HG03565 (cell line): ENCODE data around the gene CBX7.

Experiments used
- ATAC-seq: cut with Tn5 transposase; IDR thresholded peaks from one replicate; pipeline ENCODE4 v1.9.1; 2021; ENCODE audit warnings: mild to moderate bottlenecking, moderate library complexity; ENCODE audit not compliant: unreplicated experiment

The CBX7 gene

GRCh38 chr22:39094717-39095389 is 57.6 kb downstream of the CBX7 start:
- ATAC-seq, result no peak

GRCh38 chr22:39092111-39092862 is 60.2 kb downstream of the CBX7 start:
- no peak for ATAC-seq

- ATAC-seq, result no peak
These were observed 61.1 kb downstream of the CBX7 start for GRCh38 chr22:39091126-39092081.

- ATAC-seq, result no peak
These were observed 61.9 kb downstream of the CBX7 start for GRCh38 chr22:39090426-39091064.

DNA sequence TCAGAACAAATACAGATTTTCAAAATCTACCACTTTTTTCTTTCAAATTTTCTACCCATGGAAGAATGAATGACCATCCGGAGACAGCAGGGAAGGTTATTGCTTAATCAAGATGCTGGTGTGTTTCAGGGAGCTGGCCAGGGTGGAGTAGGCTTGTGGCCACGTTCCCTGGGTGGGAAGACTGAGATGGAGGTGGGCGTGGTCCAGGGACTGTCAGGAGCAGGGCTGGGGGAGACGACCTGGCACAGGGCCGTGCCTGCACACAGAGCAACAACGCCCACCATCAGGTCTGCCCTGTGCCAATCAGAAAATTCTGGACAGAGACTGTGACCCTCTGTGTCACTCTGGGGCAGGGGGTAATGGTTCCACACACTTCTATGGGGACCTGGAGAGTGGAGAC is 62.6 kb downstream of the CBX7 start:
- ATAC-seq, result no peak

DNA sequence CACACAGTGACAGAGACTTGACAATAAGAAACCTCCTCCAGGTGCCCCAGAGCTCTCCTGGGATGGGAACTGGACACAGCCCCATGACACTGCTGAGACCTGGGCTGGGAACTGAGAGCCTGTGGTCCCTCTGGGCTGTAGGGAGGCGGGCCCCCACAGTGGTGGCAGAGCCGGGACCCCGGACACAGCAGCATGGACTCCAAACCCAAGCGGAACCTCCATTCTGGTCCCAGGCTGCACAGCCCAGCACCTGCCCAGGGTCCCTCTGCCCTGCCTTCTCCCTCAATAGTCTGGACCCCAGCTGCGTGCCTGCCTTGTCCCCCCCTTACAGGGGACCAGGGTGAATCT is 63.8 kb downstream of the CBX7 start:
- no peak for ATAC-seq

- ATAC-seq, result no peak
These were observed 64.4 kb downstream of the CBX7 start for GRCh38 chr22:39087881-39088684.

DNA sequence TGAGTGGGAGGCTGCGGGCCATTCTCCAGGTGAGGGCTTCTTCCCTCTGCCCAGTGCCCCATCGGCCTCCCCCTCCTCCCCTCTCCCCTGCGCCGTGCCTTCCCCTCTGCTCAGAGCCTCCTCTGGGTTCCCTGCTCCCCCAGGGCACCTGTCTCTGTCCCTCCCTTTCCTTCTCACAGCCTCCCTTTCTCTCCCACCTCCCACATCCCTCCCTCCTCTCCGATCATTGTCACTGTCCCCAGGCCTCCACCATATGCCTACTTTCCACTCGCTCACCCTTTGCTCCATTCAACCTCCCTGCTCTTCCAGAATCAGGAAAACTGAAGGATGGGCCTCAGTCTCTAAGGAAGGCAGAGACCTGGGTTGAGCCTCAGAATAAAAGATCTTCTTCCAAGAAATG is 65.4 kb downstream of the CBX7 start:
- ATAC-seq, result no peak

GRCh38 chr22:39084666-39085065 is 67.8 kb downstream of the CBX7 start:
- no peak for ATAC-seq

DNA sequence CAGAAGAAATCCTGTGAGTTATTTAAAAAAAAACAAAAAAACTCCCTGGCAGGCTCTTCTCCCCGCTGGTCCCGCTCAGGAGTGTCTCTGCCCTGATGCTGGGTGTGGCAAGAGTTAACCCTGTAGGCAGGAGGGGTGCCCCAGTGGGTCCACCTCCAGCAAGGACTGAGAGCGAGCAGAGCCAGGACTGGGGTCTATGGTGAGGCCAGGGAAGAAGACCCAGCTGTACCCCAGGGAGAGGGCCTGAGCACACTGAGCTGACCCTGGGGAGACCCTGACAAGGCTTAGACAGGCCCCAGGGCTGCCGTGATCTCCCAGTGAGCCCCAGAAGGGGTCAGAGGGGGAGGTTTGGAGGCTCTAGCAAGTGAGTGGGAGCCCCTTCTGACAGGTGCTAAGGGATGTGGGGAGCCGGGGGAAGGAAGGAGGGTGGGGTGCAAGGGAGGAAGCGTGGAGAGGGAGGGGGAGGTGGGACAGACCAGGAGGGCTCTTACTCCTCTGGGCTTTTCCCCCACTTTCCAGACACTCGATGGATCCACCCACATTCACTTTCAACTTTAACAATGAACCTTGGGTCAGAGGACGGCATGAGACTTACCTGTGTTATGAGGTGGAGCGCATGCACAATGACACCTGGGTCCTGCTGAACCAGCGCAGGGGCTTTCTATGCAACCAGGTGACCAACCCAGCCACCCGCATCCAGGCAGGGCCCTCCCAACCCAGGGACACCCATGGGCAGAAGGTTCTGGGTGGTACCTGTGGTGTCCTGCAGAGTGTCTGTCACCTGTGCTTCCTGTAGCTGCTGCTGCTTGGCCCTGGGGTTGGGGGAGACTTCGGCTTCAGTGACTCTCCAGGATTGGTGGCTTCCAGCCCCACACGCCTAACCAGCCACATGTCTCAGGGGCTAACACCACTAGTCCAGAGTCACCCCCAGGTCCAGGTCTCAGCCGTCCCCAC is 69.0 kb downstream of the CBX7 start:
- ATAC-seq, result no peak

DNA sequence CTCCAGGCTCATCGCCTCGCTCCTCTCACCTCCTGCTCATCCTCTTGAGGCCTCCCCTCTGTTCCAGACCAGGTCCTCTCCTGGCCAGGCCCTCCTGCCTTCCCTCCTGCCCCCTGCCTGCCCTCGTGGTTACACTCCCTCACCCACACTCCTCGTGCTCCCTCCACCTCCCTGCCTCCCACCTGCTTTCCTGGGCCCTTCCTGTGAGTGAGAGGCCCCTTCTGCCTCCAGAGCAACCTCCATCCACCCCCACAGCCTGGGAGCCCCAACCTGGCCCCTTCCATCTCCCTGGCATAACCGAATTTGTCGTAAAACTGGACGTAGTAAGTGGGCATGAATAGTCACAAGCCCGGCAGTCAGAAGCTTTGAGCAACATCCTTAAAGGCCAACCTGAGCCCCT is 70.9 kb downstream of the CBX7 start:
- ATAC-seq, result no peak

- ATAC-seq, result no peak
These were observed 71.5 kb downstream of the CBX7 start for GRCh38 chr22:39081016-39081415.
